ENCODE results near the gene CERS3. TPM values are rescaled to one million over a fixed set of nuclear protein-coding genes. Genes with fewer than 3 reads are reported as not detected.

CERS3 gene
- 1 to 10 TPM in 1 of 4 donors, not detected in 3; 4.7 TPM for total RNA-seq

DNA sequence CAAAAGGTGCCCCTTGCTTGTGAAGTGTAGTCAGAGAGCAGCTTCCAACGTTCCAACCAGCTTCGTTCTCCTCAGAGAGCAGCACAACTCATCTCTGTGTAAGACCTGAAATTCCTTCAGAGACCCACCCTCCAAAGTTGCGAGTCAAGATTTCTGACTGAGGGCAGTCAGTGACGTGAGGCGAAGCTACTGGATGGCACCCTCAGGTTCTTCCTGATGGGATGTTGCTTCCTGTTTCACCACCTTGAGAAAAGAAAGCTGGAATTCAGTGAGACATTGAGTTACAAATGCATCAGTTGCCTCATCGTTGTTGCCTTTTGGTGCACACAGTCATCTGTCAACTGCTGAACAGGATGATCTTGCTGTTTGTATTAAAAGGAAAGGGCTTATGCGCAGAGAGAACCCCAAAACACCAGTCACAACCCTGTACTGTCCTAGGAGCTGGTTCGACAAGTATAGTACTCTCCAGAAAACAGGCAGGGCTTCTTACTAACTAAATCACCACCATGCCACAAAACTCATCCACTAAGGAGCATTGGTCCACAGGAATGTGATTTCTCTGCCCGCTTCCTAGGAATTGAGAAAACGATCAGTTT lies at the start of gene CERS3:
CERS3 (minus strand) TSS at position 118 of the 596 bp plus-strand sequence. CDS start 27,101 bp downstream, outside the sequence.
- TF ChIP-seq, protein P1, sequence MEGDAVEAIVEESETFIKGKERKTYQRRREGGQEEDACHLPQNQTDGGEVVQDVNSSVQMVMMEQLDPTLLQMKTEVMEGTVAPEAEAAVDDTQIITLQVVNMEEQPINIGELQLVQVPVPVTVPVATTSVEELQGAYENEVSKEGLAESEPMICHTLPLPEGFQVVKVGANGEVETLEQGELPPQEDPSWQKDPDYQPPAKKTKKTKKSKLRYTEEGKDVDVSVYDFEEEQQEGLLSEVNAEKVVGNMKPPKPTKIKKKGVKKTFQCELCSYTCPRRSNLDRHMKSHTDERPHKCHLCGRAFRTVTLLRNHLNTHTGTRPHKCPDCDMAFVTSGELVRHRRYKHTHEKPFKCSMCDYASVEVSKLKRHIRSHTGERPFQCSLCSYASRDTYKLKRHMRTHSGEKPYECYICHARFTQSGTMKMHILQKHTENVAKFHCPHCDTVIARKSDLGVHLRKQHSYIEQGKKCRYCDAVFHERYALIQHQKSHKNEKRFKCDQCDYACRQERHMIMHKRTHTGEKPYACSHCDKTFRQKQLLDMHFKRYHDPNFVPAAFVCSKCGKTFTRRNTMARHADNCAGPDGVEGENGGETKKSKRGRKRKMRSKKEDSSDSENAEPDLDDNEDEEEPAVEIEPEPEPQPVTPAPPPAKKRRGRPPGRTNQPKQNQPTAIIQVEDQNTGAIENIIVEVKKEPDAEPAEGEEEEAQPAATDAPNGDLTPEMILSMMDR (IDR thresholded peaks at IDR 0.05; ENCODE audit: low read depth): no peak

DNA sequence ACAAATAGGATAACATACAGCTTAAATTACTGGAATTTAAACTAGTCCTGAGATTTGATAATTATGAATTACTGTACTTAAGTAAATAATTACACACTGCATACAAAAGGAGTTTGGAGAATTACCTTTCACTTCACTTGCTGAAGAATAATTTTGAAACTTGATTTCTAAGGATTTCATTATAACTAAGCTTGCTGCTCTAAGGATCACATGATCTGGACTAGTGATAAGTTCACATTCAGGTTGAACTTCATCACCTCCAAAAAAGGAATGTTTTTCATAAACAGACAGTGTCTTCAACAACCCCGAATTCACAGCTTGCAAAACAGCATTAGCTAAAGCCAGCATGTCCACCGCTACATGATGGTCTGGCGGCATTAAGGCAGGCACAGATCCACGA lies 44.8 kb upstream of the CERS3 start:
- TF ChIP-seq, protein P1 (IDR thresholded peaks at IDR 0.05; ENCODE audit: low read depth): no peak

DNA sequence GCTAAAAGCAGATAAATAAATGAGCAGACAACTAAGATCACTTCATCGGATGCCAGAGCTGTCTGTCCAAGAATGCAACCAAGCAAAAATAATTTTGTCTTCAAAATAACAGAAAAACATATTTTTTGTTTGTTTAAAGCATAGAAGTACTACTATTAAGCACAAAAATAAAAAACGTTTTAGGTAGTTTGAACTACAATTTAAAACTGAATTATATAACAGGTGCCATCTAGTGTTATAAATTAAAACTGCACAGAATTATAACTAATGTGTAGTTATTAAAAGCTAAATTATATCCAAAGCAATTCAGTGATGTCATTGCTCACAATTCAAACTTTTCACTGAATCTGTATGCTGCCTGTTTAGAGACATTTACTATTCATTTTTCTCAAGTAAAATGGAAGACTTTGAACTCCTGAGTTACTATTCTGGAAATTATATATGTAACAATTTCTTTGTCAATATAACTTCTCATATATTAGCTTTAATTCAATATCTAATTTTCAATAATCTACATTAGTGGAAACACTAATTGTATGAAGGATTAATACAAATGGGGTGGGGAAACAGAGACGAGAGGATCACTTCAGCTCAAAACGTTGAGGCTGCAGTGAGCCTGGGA lies 43.7 kb upstream of the CERS3 start:
- TF ChIP-seq, protein P1 (IDR thresholded peaks at IDR 0.05; ENCODE audit: low read depth): no peak

DNA sequence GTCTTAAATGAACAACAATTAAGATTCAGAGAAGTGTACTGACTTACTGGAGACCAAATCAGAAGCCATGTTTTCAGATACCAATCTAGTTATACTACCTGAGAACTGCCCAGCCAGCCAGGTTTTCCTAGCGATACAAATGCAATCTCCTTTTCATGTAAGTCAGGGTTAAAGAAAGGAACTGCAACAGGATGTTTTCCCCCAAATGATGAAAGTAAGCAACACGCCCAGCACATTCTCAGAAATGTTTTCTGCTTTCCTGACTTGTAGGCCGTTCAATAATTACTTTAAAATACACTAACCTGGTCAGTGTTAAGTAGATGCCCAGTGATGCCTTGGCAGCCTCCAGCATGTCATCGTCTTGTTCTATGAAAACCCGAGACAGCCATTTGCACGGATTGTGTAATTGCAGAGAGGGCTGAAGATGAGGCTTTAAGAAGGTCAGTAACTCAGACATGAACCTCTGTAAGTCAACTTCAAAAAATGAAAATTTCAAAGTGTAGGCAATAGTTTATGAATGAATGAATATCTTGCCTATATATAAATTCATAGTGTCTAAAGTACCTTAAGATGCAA lies 42.9 kb upstream of the CERS3 start:
- TF ChIP-seq, protein P1 (IDR thresholded peaks at IDR 0.05; ENCODE audit: low read depth): no peak

DNA sequence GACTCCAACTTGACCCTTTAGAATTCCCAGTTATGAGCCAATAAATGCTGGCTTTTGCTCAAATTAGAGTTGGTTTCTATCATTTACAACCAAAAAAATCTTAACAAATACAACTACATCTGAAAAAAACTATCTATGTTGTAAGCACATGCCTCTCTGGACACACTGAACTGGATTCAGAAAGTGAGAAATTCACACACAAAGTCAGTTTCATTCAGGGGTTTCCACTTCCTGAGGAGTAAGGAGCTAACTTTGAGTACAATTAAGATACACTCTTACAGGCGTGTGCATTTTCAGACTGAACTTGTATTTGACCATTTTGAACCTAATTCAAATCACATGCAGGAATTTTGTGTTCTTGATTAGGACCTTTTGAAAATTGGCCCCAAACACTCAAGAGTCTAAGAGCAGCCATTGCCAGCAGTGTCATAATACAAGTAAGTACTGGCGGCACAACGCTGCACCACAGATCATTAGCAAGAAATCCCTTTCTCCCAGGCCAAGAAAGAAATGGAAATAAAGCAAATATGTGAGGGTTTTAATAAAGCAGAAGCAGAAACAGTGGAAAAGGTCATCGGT lies 42.1 kb upstream of the CERS3 start:
- TF ChIP-seq, protein P1 (IDR thresholded peaks at IDR 0.05; ENCODE audit: low read depth): no peak

DNA sequence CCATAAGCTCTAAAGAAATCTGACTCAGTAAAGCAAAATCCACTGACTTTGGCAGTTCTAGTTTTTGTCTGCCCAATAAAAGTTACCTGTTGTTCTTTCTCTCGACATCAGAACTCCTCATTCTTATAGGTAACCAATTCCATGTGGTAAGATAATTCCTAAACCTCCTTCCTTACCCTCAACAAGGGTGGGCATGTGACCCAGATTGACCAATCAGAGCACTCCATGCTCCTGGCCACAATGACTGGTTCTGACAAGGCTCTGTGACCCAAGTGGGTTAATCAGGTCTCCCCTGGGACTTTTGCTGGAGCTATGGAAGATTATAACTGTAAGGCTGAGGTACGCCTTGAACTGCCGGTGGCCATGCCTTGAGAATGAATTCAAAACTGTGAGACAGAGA lies 41.5 kb upstream of the CERS3 start:
- TF ChIP-seq, protein P1 (IDR thresholded peaks at IDR 0.05; ENCODE audit: low read depth): no peak

DNA sequence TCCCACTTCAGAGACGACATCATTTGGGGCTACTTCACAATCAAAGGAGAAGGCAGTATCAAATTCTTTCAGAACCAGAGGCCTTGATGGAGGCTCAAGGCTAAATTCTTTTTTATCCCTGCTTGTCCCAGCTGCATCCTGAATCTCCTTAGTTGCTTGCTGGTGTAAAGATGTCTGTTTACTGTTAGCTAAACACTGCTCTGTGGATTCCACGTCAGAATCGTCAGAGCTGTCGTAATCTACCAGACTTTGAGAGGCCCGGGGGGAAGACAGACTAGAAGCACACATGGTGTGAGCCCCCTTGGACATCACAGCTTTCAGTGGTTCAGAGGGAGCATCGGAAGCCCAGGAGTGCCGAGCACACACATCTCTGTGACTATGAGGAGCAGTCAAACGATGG lies 40.6 kb upstream of the CERS3 start:
- TF ChIP-seq, protein P1 (IDR thresholded peaks at IDR 0.05; ENCODE audit: low read depth): no peak

Data from subcutaneous adipose tissue (tissue), 4 donors.